ENCODE results near the gene ATOSB.

DNA sequence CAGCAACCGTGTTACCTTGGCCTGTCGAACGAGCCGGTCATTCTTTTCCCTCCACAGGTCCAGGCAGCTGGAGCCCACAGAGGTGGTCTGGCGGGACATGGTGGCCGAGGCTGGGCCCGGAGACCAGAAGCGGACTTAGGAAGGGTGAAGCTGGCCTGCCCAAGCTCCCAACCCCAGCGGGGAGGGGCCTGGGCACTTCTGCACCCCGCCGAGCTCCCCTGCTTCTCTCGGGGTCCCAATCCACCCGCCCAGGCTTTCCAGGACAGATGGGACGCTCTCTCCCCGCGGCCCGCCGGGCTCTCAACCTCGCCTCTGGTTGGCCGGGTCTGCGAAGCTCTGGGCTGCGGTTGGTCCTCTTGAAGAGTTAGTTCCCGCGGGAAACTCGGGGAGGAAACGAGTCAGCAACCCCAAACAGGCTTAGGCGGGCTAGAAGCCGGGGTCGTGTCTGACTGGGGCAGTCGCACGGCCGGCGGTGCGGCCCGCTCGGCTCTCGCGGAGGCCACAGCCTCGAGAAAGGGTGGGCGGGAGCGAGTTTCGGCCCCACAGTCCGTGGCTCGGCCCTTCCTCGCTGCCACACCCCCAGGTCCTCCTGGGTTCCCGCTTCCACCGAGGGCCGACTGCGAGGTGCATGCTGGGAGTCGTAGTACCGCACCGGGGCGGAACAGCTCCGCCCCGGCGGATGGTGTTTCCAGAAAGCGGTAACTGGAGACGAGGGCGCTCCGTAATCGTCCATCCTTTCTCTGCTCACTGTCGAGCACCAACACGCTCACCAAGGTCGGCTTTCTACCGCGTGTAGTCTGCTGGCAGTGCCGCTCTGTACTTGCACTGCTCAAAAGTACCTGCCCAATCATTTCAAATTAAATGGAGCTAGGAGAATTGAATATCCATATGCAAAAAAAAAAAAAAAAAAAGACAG, 36.0 kb downstream of the ATOSB start, which contains the start of gene FANCG:
- TF ChIP-seq, protein P1, sequence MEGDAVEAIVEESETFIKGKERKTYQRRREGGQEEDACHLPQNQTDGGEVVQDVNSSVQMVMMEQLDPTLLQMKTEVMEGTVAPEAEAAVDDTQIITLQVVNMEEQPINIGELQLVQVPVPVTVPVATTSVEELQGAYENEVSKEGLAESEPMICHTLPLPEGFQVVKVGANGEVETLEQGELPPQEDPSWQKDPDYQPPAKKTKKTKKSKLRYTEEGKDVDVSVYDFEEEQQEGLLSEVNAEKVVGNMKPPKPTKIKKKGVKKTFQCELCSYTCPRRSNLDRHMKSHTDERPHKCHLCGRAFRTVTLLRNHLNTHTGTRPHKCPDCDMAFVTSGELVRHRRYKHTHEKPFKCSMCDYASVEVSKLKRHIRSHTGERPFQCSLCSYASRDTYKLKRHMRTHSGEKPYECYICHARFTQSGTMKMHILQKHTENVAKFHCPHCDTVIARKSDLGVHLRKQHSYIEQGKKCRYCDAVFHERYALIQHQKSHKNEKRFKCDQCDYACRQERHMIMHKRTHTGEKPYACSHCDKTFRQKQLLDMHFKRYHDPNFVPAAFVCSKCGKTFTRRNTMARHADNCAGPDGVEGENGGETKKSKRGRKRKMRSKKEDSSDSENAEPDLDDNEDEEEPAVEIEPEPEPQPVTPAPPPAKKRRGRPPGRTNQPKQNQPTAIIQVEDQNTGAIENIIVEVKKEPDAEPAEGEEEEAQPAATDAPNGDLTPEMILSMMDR (conservative IDR thresholded peaks at IDR 0.05; ENCODE audit: low read length) = no peak
- TF ChIP-seq EZH2phosphoT487 (IDR thresholded peaks at IDR 0.05; ENCODE audit: borderline replicate concordance) = no peak

All from Loucy (cell line).